Peyer's patch (tissue), 4 donors: ENCODE results near the gene SLC32A1.

Source experiments
- POLR2A ChIP-seq, 2 donors: fragments of 450-650 bp; IDR thresholded peaks; one replicate each; pipeline ENCODE4 v1.5.1; 2017; ENCODE audit warnings: antibody characterized with exemption in 2 of 2, mild to moderate bottlenecking in 2 of 2, moderate library complexity in 2 of 2
- TF ChIP-seq, protein P1 (sequence below), 6 experiments: fragments of 450-650 bp in 4 of 6; fragments of 200-600 bp in 2 of 6; sonication (generic) in 1 of 6; IDR thresholded peaks; one replicate each; pipeline ENCODE4 v1.5.1; 2017 to 2019; ENCODE audit warnings: antibody characterized with exemption in 6 of 6, mild to moderate bottlenecking in 3 of 6, moderate library complexity in 1 of 6

- TF ChIP-seq, protein P1, sequence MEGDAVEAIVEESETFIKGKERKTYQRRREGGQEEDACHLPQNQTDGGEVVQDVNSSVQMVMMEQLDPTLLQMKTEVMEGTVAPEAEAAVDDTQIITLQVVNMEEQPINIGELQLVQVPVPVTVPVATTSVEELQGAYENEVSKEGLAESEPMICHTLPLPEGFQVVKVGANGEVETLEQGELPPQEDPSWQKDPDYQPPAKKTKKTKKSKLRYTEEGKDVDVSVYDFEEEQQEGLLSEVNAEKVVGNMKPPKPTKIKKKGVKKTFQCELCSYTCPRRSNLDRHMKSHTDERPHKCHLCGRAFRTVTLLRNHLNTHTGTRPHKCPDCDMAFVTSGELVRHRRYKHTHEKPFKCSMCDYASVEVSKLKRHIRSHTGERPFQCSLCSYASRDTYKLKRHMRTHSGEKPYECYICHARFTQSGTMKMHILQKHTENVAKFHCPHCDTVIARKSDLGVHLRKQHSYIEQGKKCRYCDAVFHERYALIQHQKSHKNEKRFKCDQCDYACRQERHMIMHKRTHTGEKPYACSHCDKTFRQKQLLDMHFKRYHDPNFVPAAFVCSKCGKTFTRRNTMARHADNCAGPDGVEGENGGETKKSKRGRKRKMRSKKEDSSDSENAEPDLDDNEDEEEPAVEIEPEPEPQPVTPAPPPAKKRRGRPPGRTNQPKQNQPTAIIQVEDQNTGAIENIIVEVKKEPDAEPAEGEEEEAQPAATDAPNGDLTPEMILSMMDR (IDR thresholded peaks at IDR 0.05) = no peak
- TF ChIP-seq POLR2A (IDR thresholded peaks at IDR 0.05) = no peak
These were observed 10.9 kb downstream of the SLC32A1 start for GRCh38 chr20:38735172-38735571.
